Esophagus (tissue), 2 donors: ENCODE measurements around the gene FOXF1. TPM values are rescaled to one million over a fixed set of nuclear protein-coding genes. Genes with fewer than 3 reads are reported as not detected.

Experiments
- H3K27ac ChIP-seq, 2 donors: one replicate each; pipeline ENCODE4 v1.5.1; 2013; ENCODE audit warnings: low read depth in 2 of 2, mild to moderate bottlenecking in 2 of 2, inconsistent platforms in 1 of 2, low read length in 1 of 2, moderate library complexity in 1 of 2
- H3K27me3 ChIP-seq, 2 donors: one replicate each; pipeline ENCODE4 v1.6.1; 2013; ENCODE audit warnings: low read length in 2 of 2, control low read depth in 1 of 2, mild to moderate bottlenecking in 1 of 2; ENCODE audit not compliant: insufficient read depth in 2 of 2, control insufficient read depth in 1 of 2
- H3K36me3 ChIP-seq, 2 donors: one replicate each; pipeline ENCODE4 v1.6.1; 2013; ENCODE audit warnings: low read length in 1 of 2; ENCODE audit not compliant: control insufficient read depth in 2 of 2, insufficient read depth in 2 of 2
- H3K4me1 ChIP-seq, 2 donors: one replicate each; pipeline ENCODE4 v1.6.1; 2013; ENCODE audit warnings: low read length in 1 of 2; ENCODE audit not compliant: control insufficient read depth in 2 of 2, insufficient read depth in 2 of 2
- H3K4me3 ChIP-seq, 2 donors: one replicate each; pipeline ENCODE4 v1.5.1; 2013; ENCODE audit warnings: low read length in 2 of 2, mild to moderate bottlenecking in 2 of 2, low read depth in 1 of 2, moderate library complexity in 1 of 2
- H3K9me3 ChIP-seq, 2 donors: one replicate each; pipeline ENCODE4 v1.6.1; 2013; ENCODE audit warnings: mild to moderate bottlenecking in 2 of 2, low read depth in 1 of 2, low read length in 1 of 2, moderate library complexity in 1 of 2; ENCODE audit not compliant: control insufficient read depth in 2 of 2, insufficient read depth in 1 of 2
- WGBS, 2 donors: extraction: QIAGEN DNeasy Blood & Tissue Kit; methylation state at CpG; one replicate each; pipeline ENCODE4 v1.1.7; 2013; 5-methylcytosine and 5-hydroxymethylcytosine counted together
- polyA plus RNA-seq, 2 donors: library from polyadenylated mRNA; stranded (reverse); fragments of 200-250 nt; gene quantifications; one replicate each; pipeline ENCODE4 v1.2.3, GENCODE V29; 2013
- donor health status: healthy with polysubstance abuse.
- donor health status: Bipolar disorder and iron deficiency.

The FOXF1 gene
- polyA plus RNA-seq, 2 donors = 2.1 to 4.6 TPM

- Histone ChIP-seq H3K9me3 (no peaks in the 10 kb centered on the region), H3K4me1 (peaks cover 5 to 6% of the 10 kb centered on the region in 2 donors), H3K27me3 (peaks cover 0 to 3% of the 10 kb centered on the region in 2 donors), H3K36me3 (no peaks in the 10 kb centered on the region), H3K27ac (no peak overlapping the region), H3K4me3 (no peak overlapping the region)
- WGBS, 2 donors = 42 to 46% methylated on average over 30 of the region's 30 CpGs
These were observed 10.2 kb downstream of the FOXF1 start for GRCh38 chr16:86520317-86521210.

GRCh38 chr16:86521236-86522197 is 11.2 kb downstream of the FOXF1 start:
- peaks cover 4 to 6% of the 10 kb centered on the region in 2 donors for H3K4me1 ChIP-seq
- peaks cover 0 to 3% of the 10 kb centered on the region in 2 donors for H3K27me3 ChIP-seq
- H3K27ac ChIP-seq = no peak overlapping the region
- no peak overlapping the region for H3K4me3 ChIP-seq
- H3K9me3 ChIP-seq = no peaks in the 10 kb centered on the region
- WGBS, 2 donors = 73 to 81% methylated on average over 35 of the region's 35 CpGs
- no peaks in the 10 kb centered on the region for H3K36me3 ChIP-seq

- Histone ChIP-seq H3K27ac (no peak overlapping the region), H3K4me3 (no peak overlapping the region), H3K9me3 (no peaks in the 10 kb centered on the region), H3K27me3 (no peaks in the 10 kb centered on the region), H3K36me3 (no peaks in the 10 kb centered on the region), H3K4me1 (peaks cover 2 to 6% of the 10 kb centered on the region in 2 donors)
- WGBS, 2 donors = 83 to 90% methylated on average over 16 of the region's 16 CpGs
These were observed 12.3 kb downstream of the FOXF1 start for GRCh38 chr16:86522634-86523033.

GRCh38 chr16:86523166-86523740 is 12.9 kb downstream of the FOXF1 start:
- Histone ChIP-seq H3K36me3 (no peaks in the 10 kb centered on the region), H3K27ac (no peak overlapping the region), H3K9me3 (no peaks in the 10 kb centered on the region), H3K27me3 (no peaks in the 10 kb centered on the region), H3K4me1 (peaks cover 2 to 3% of the 10 kb centered on the region in 2 donors), H3K4me3 (no peak overlapping the region)
- WGBS, 2 donors = 56 to 68% methylated on average over 5 of the region's 5 CpGs

GRCh38 chr16:86524029-86524428 is 13.7 kb downstream of the FOXF1 start:
- Histone ChIP-seq H3K27me3 (no peaks in the 10 kb centered on the region), H3K36me3 (no peaks in the 10 kb centered on the region), H3K27ac (no peak overlapping the region), H3K4me1 (peaks cover under 1 to 3% of the 10 kb centered on the region in 2 donors), H3K4me3 (no peak overlapping the region), H3K9me3 (no peaks in the 10 kb centered on the region)
- WGBS, 2 donors = 39 to 50% methylated on average over 6 of the region's 6 CpGs

- no peak overlapping the region for H3K4me3 ChIP-seq
- no peaks in the 10 kb centered on the region for H3K4me1 ChIP-seq
- no peaks in the 10 kb centered on the region for H3K9me3 ChIP-seq
- H3K27me3 ChIP-seq = no peaks in the 10 kb centered on the region
- H3K27ac ChIP-seq = no peak overlapping the region
- no peaks in the 10 kb centered on the region for H3K36me3 ChIP-seq
- 71 to 72% methylated on average over 12 of the region's 12 CpGs for WGBS, 2 donors
These were observed 15.4 kb downstream of the FOXF1 start for GRCh38 chr16:86525696-86526095.

GRCh38 chr16:86527366-86527765 is 17.0 kb downstream of the FOXF1 start:
- peaks cover 0 to 7% of the 10 kb centered on the region in 2 donors for H3K36me3 ChIP-seq
- H3K27me3 ChIP-seq = no peaks in the 10 kb centered on the region
- no peaks in the 10 kb centered on the region for H3K9me3 ChIP-seq
- no peak overlapping the region for H3K4me3 ChIP-seq
- no peak overlapping the region for H3K27ac ChIP-seq
- 91 to 95% methylated on average over 15 of the region's 15 CpGs for whole genome bisulfite sequencing, 2 donors
- H3K4me1 ChIP-seq = no peaks in the 10 kb centered on the region

- 93% methylated on average over 38 of the region's 38 CpGs for WGBS, 2 donors
- H3K27ac ChIP-seq = no peak overlapping the region
These were observed 18.0 kb downstream of the FOXF1 start for GRCh38 chr16:86528061-86528929.

More at GRCh38 chr16:86528061-86528929, 18.0 kb downstream of the FOXF1 start:
- H3K27me3 ChIP-seq = no peaks in the 10 kb centered on the region
- peaks cover 0 to 8% of the 10 kb centered on the region in 2 donors for H3K36me3 ChIP-seq
- no peak overlapping the region for H3K4me3 ChIP-seq
- H3K9me3 ChIP-seq = no peaks in the 10 kb centered on the region
- H3K4me1 ChIP-seq = no peaks in the 10 kb centered on the region
